RWPE1 (cell line): ENCODE data around the gene ZNF423.

Source experiments
- CTCF ChIA-PET: fragments of 350-600 bp; sonication (Branson Sonifier 250); formaldehyde crosslinking; extraction: SDS; loops from one replicate; lab custom pipeline; 2021; lab: Yijun Ruan, JAX
- POLR2A ChIA-PET: fragments of 400-600 bp; formaldehyde crosslinking; extraction: SDS; loops from one replicate; lab custom pipeline; 2020; ENCODE audit warnings: antibody characterized with exemption; ENCODE audit not compliant: low non-redundant PET; lab: Yijun Ruan, JAX
- DNase-seq: peaks from one replicate; pipeline ENCODE4 v3.0.0; 2012; ENCODE audit warnings: low spot score
- H3K27ac ChIP-seq: fragments of 450-650 bp; 2 replicates; pipeline ENCODE4 v1.5.1; 2017
- TF ChIP-seq, protein P1 (sequence below): fragments of 450-650 bp; conservative IDR thresholded peaks from 2 replicates; pipeline ENCODE4 v1.5.1; 2017; ENCODE audit warnings: low read depth, mild to moderate bottlenecking

Gene ZNF423

DNA sequence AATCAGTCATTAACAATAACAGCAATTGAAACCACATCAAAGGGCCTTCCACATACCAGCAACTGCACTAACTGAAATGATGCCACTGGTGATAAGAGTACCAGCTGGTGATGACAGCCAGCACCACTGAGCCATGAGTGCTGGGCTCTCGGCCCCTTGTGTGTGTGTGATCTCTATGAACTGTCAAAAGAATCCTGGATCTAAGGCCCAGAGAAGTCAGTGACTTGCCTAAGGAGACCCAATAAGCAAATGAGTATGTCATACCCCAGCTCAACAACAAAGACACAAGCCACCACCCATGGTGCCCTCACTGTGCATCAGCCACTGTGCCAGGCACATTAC, 220.9 kb downstream of the ZNF423 start:
- ChIA-PET CTCF (no interaction called here), POLR2A (no interaction called here)
- TF ChIP-seq, protein P1, sequence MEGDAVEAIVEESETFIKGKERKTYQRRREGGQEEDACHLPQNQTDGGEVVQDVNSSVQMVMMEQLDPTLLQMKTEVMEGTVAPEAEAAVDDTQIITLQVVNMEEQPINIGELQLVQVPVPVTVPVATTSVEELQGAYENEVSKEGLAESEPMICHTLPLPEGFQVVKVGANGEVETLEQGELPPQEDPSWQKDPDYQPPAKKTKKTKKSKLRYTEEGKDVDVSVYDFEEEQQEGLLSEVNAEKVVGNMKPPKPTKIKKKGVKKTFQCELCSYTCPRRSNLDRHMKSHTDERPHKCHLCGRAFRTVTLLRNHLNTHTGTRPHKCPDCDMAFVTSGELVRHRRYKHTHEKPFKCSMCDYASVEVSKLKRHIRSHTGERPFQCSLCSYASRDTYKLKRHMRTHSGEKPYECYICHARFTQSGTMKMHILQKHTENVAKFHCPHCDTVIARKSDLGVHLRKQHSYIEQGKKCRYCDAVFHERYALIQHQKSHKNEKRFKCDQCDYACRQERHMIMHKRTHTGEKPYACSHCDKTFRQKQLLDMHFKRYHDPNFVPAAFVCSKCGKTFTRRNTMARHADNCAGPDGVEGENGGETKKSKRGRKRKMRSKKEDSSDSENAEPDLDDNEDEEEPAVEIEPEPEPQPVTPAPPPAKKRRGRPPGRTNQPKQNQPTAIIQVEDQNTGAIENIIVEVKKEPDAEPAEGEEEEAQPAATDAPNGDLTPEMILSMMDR = no peak
- no peak for DNase-seq
- H3K27ac ChIP-seq = no peak overlapping the region

DNA sequence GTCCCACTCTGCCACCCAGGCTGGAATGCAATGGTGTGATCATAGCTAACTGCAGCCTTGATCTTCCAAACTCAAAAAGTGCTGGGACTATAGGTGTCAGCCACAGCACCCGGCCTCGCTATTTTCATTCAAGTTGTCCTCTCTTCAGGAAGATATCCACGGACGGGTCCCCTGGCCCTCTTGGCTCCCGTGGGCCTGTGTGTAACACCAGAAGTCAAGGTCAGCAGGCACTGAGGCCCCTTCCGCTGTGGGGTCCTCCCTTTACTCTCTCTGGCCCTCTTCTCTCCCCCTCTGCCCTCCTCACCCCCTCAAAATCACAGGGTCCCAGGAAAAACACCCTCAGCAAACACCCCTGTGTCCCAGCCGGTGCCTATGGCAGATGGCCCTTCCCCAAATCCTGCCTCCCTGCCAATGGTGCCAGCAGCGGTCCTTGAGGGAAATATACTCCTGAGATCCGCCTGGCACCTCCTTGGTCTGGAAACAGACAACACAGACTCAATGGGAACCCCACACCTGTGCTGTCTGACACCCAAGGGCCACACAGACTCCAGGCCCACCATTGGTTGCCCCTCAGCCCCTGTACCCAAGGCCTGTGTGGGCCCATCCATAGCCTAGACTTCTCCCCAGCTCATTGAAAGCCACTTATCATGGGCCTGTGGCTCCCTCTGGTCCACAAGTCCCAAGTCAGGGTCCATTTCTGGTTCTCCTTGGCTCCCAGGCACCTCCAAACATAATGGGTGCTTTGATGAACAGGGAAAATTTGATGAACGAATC, 221.5 kb downstream of the ZNF423 start:
- TF ChIP-seq, protein P1 = no peak
- POLR2A ChIA-PET = no interaction called here
- DNase-seq = no peak
- CTCF ChIA-PET = no interaction called here
- no peak overlapping the region for H3K27ac ChIP-seq

DNA sequence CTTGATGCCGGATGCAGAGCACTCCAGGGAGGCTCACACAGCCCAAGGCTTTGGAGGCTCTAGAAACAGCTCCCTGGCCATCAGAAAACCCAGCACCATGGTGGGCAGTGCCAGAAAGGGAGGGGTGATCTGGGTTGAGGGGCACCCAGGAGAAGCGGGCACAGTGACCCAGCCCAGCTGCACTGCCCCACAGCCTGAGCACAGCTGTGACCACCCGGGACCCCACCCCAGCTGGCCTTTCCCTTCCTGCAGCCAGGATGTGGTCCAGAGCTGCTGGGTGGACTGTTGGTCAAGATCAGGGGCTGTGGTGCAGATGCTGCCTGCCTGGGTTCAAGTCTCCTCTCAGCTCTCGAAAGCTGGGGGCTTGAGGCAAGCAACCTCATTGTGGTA, 223.1 kb downstream of the ZNF423 start:
- no peak for DNase-seq
- TF ChIP-seq, protein P1 = no peak
- ChIA-PET POLR2A (no interaction called here), CTCF (no interaction called here)
- H3K27ac ChIP-seq = no peak overlapping the region

DNA sequence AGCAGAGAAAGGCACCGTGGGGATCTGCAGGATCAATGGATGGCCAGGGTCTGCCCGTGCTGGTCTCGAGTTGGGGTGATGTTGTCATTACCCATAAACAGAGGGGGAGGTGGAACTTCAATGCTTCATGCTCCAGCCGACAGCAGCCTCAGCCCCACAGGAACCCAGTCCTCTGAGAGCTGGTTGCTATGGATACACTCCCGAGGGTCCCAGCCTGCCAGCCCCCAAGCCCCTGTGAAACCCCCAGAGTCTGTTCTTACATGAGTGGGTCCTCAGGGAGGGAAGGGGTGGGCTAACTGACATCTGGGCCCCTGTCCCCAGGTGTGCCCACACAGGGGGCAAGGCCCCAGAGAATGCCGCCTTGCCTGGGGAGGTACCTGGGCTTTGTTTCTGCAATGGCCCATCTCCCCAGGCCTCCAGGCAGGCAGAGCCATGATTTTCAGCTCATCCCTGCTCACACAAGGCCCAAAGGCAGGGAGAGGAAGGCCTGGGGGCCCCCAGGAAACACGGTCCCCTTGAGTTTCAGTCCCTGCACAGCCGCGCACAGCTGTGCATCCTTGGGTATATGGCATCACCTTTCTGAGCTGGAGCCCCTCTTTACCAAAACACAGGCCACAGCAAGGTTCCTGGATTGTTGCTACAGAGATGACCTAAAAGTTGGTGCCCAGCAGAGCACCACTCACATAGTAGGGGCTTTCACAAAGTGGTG, 223.7 kb downstream of the ZNF423 start:
- no peak for DNase-seq
- TF ChIP-seq, protein P1 = no peak
- H3K27ac ChIP-seq = no peak overlapping the region
- POLR2A ChIA-PET = no interaction called here
- CTCF ChIA-PET = no interaction called here

DNA sequence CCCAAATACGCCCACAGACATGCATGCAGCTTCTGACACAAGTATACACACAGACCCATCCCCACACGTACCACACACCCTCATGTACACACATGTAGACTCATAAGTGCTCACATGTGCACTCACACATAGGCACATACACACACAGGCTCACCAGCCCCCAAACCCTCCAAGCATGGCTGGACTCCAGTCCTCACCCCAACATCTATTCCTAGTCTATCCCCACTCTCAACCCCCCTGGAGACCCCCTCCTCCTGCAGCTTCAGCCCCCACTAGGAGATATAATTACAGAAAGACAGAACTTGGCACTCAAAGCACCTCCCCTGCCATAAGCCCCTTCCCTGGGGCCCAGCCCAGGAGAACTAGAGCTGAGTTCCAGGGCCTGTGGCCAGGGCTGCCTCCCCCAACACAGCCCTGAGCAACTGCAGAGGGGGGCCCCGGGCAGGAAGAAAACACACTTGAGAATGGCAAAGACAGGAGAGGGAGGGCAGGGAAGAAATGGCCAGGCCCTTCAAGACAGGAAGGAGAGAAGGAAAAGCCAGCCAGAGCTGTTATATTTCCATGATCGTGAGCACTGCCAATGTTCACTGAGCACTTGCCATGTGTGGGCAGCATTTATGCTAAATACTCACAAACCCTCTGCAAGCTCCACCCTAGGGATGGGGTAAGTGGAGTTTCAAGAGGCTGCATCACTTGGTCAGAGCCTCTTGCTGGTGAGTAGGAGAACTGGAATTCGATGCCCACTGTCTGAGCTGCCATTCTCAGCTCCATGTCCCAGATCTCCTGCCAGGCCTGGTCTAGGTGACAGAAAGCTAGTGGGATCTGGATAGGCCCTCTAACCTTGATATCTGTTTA, 224.5 kb downstream of the ZNF423 start:
- ChIA-PET POLR2A (no interaction called here), CTCF (no interaction called here)
- no peak for DNase-seq

DNA sequence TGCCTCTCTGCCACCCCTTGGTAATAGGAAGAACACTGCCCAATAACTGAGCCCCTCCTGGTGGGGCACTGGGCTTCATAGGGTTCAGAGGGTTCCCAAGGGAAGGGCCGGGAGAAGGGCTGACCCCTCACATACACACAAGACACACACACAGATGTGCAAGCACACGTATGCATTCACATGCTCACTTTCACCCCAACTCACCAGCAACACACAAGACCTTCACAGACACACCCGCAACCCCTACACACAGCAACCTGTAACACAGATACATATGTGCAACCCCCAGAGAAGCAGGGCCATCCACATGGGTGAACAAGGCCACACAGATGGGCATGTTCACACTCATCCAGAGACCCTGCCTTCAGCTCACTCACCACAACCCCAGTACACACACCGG, 225.1 kb downstream of the ZNF423 start:
- CTCF ChIA-PET = no interaction called here

More for the DNA sequence above, 224.5 kb downstream of the ZNF423 start:
- TF ChIP-seq, protein P1 = no peak
- H3K27ac ChIP-seq = no peak overlapping the region

More for the DNA sequence above, 225.1 kb downstream of the ZNF423 start:
- no peak for DNase-seq
- TF ChIP-seq, protein P1 = no peak
- POLR2A ChIA-PET = no interaction called here
- no peak overlapping the region for H3K27ac ChIP-seq
